Measurements from ENCODE around the gene G6PD.
"Not testable (repeated sequence)": the region's sequence is repeated elsewhere in the genome, so short reads cannot be mapped to it uniquely, and the experiment has no call there.

Gene G6PD

GRCh38 chrX:154542723-154543424 is 3.8 kb downstream of the G6PD start:
- no peak for DNase-seq

GRCh38 chrX:154541896-154542722 is 4.5 kb downstream of the G6PD start:
- no peak for DNase-seq

GRCh38 chrX:154541589-154541895 is 5.1 kb downstream of the G6PD start:
- no peak for DNase-seq

- DNase-seq, result no peak
These were observed 5.6 kb downstream of the G6PD start for GRCh38 chrX:154540897-154541535.

- not testable (repeated sequence) for DNase-seq
These were observed 6.3 kb downstream of the G6PD start for GRCh38 chrX:154540365-154540764.

GRCh38 chrX:154539077-154539476 is 7.6 kb downstream of the G6PD start:
- no peak for DNase-seq

- no peak for DNase-seq
These were observed 10.8 kb downstream of the G6PD start for GRCh38 chrX:154535892-154536291.

GRCh38 chrX:154534526-154535322 is 11.9 kb downstream of the G6PD start:
- peak; percentile 88 for DNase-seq

GRCh38 chrX:154532690-154533089 is 14.0 kb downstream of the G6PD start:
- no peak for DNase-seq

- DNase-seq, result no peak
These were observed 15.0 kb downstream of the G6PD start for GRCh38 chrX:154531626-154532025.

GRCh38 chrX:154530286-154530685 is 16.4 kb downstream of the G6PD start:
- DNase-seq, result no peak

- no peak for DNase-seq
These were observed 17.4 kb downstream of the G6PD start for GRCh38 chrX:154529206-154529612.

GRCh38 chrX:154526901-154527675 is 19.6 kb downstream of the G6PD start:
- DNase-seq, result peak; percentile 35

GRCh38 chrX:154525606-154526490 is 20.8 kb downstream of the G6PD start:
- no peak for DNase-seq

- DNase-seq, result no peak
These were observed 27.3 kb downstream of the G6PD start for GRCh38 chrX:154519389-154519788.

- DNase-seq, result no peak
These were observed 29.4 kb downstream of the G6PD start for GRCh38 chrX:154517101-154517781.

GRCh38 chrX:154516656-154517100 is 30.0 kb downstream of the G6PD start:
- DNase-seq, result no peak

GRCh38 chrX:154515966-154516655 is 30.5 kb downstream of the G6PD start, which contains the start of gene FAM3A:
Gene FAM3A, minus strand, starts transcription at chrX:154516232. Its CDS starts 460 bp downstream, at chrX:154515772.
- DNase-seq, result peak; percentile 87

- no peak for DNase-seq
These were observed 31.3 kb downstream of the G6PD start for GRCh38 chrX:154515090-154515965.

All from central memory CD4-positive, alpha-beta T cell (primary cell).